Measurements from ENCODE around the gene SNCG.

DNA sequence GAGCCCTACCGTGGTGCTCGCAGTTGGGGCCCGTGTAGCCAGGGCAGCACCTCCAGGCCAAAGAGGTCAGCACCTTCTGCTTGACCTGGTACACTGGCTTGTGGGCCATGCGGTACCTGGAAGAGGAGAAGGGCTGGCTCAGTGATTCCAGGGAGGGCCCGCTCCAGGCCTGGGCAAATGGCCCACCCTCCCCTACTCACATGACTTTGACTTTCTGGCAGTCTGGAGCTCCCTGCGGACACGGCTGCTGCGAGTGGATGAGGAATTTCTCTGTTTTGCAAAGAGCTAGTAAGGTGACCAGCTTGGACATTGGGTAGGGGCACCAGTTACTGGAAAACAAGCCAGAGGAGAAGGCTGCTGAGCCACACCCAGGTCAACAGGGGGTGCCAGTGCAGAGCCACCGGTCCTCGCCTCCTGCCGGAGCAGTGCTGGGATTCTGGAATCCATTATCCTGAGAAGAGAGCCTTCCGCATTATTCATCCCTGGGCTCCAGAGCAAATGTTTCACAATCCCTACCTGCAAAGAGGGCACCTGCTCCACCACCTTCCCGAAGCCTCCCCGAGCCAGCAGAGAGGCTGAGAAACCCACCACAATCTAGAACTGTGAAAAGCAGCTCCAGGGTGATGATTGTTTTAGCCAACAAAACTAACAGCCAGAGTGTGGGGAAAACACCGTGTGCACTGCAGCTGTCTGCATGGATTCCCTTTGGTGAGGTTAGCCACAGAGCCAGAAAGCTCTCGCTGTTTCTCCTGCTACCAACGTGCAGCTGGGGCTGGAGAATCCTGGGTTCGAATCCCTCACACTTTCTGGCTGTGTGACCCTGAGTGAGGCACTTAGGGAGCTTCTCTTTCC, 12.8 kb upstream of the SNCG start:
- TF ChIP-seq, protein P1, sequence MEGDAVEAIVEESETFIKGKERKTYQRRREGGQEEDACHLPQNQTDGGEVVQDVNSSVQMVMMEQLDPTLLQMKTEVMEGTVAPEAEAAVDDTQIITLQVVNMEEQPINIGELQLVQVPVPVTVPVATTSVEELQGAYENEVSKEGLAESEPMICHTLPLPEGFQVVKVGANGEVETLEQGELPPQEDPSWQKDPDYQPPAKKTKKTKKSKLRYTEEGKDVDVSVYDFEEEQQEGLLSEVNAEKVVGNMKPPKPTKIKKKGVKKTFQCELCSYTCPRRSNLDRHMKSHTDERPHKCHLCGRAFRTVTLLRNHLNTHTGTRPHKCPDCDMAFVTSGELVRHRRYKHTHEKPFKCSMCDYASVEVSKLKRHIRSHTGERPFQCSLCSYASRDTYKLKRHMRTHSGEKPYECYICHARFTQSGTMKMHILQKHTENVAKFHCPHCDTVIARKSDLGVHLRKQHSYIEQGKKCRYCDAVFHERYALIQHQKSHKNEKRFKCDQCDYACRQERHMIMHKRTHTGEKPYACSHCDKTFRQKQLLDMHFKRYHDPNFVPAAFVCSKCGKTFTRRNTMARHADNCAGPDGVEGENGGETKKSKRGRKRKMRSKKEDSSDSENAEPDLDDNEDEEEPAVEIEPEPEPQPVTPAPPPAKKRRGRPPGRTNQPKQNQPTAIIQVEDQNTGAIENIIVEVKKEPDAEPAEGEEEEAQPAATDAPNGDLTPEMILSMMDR (conservative IDR thresholded peaks at IDR 0.05; ENCODE audit: low read length) = no peak
- TF ChIP-seq EZH2phosphoT487 (IDR thresholded peaks at IDR 0.05; ENCODE audit: borderline replicate concordance, low read depth, low read length) = no peak
